GM10248 (cell line): ENCODE data around the gene MTREX.
A peak's percentile ranks its signal among the peaks of the same experiment; 100 is the strongest.

Source experiments
- CTCF ChIA-PET: fragments of 300-600 bp; sonication (Branson Sonifier 250); formaldehyde crosslinking; extraction: SDS; loops from one replicate; lab custom pipeline; 2021; ENCODE audit warnings: antibody characterized with exemption; lab: Yijun Ruan, JAX
- POLR2A ChIA-PET: fragments of 350-650 bp; sonication (Branson Sonifier 250); formaldehyde crosslinking; extraction: SDS; loops from one replicate; lab custom pipeline; 2020; ENCODE audit warnings: antibody characterized with exemption; lab: Yijun Ruan, JAX
- DNase-seq: peaks from one replicate; pipeline ENCODE4 v3.0.0; 2012; ENCODE audit errors: extremely low spot score
- CTCF ChIP-seq: IDR thresholded peaks from 2 replicates; pipeline ENCODE4 v1.5.1; 2012; ENCODE audit warnings: mild to moderate bottlenecking, low read depth; ENCODE audit errors: extremely low read depth, missing control alignments, control extremely low read depth

Gene MTREX

GRCh38 chr5:55416306-55416705 is 108.5 kb downstream of the MTREX start:
- ChIA-PET CTCF (interaction anchor here (1.0 kb wide), 1 partner anchor 10 kb away, joined by 3 read pairs; no protein-coding TSS in a partner anchor), POLR2A (no interaction called here)
- no peak for DNase-seq
- no peak for TF ChIP-seq CTCF

- ChIA-PET CTCF (interaction anchor here (1.3 kb wide), 1 partner anchor 21 kb away, joined by 3 read pairs; no protein-coding TSS in a partner anchor), POLR2A (no interaction called here)
- no peak for TF ChIP-seq CTCF
- no peak for DNase-seq
Measured at GRCh38 chr5:55418994-55419968, 111.5 kb downstream of the MTREX start.

- ChIA-PET POLR2A (no interaction called here), CTCF (interaction anchor here (1.5 kb wide), 1 partner anchor 15 kb away, joined by 3 read pairs; no protein-coding TSS in a partner anchor)
- TF ChIP-seq CTCF, result no peak
- DNase-seq, result peak; percentile 37
Measured at GRCh38 chr5:55421074-55421529, 113.3 kb downstream of the MTREX start.

GRCh38 chr5:55426455-55426854 is 118.7 kb downstream of the MTREX start:
- DNase-seq, result no peak
- POLR2A ChIA-PET, result no interaction called here
- CTCF ChIA-PET, result interaction anchor here (2.4 kb wide), 1 partner anchor 14 kb away, joined by 8 read pairs; no protein-coding TSS in a partner anchor
- no peak for TF ChIP-seq CTCF

DNA sequence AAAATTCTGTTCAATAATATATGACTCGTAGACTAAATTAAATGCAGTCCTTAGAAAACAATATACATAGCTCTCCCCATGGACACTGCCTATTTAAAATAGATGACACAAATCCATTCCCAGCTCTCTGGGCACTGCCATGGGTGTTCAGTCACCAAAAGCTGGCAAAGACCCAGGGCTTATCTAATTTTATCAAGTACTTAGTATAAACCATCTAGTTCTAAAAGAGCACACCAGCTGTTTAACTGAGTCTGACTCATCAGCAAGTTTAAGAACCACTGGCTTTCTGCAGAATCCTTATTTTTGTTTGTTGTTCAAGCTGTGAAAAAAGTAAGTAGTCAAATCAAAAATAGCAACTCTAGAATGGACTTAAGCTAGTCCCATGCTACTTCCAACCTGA is 119.4 kb downstream of the MTREX start:
- no peak for DNase-seq
- no peak for TF ChIP-seq CTCF
- POLR2A ChIA-PET, result no interaction called here

GRCh38 chr5:55429221-55429612 is 121.4 kb downstream of the MTREX start:
- POLR2A ChIA-PET, result no interaction called here
- no peak for TF ChIP-seq CTCF
- CTCF ChIA-PET, result interaction anchor here (1.0 to 1.5 kb wide), 2 partner anchors 16 to 29 kb away, joined by 3 read pairs; no protein-coding TSS in a partner anchor
- no peak for DNase-seq

More for the DNA sequence above, 119.4 kb downstream of the MTREX start:
- CTCF ChIA-PET, result interaction anchor here (1.3 to 2.4 kb wide), 2 partner anchors 14 to 25 kb away, joined by 3 to 8 read pairs; no protein-coding TSS in a partner anchor
